Measurements from ENCODE around the gene PDIA2.

PDIA2 gene

GRCh38 chr16:320206-320605 lies 37.2 kb downstream of the PDIA2 start:
- H3K4me3 ChIP-seq (ENCODE audit: low read depth, low read length) = no peak overlapping the region
- no peak for DNase-seq (ENCODE audit: low read depth)
- TF ChIP-seq CTCF (IDR thresholded peaks at IDR 0.05; ENCODE audit: insufficient read depth, low read depth, low read length, missing control alignments) = no peak

GRCh38 chr16:321532-321931 lies 38.6 kb downstream of the PDIA2 start:
- H3K4me3 ChIP-seq (ENCODE audit: low read depth, low read length) = no peak overlapping the region
- no peak for DNase-seq (ENCODE audit: low read depth)
- no peak for TF ChIP-seq CTCF (IDR thresholded peaks at IDR 0.05; ENCODE audit: insufficient read depth, low read depth, low read length, missing control alignments)

GRCh38 chr16:322476-323143 lies 39.6 kb downstream of the PDIA2 start:
- DNase-seq (ENCODE audit: low read depth) = no peak
- TF ChIP-seq CTCF (IDR thresholded peaks at IDR 0.05; ENCODE audit: insufficient read depth, low read depth, low read length, missing control alignments) = no peak
- no peak overlapping the region for H3K4me3 ChIP-seq (ENCODE audit: low read depth, low read length)

- no peak overlapping the region for H3K4me3 ChIP-seq (ENCODE audit: low read depth, low read length)
- no peak for DNase-seq (ENCODE audit: low read depth)
- TF ChIP-seq CTCF (IDR thresholded peaks at IDR 0.05; ENCODE audit: insufficient read depth, low read depth, low read length, missing control alignments) = no peak
Measured at GRCh38 chr16:324201-324450, 41.2 kb downstream of the PDIA2 start.

- DNase-seq (ENCODE audit: low read depth) = peak; percentile 70
- TF ChIP-seq CTCF (IDR thresholded peaks at IDR 0.05; ENCODE audit: insufficient read depth, low read depth, low read length, missing control alignments) = no peak
- peak overlapping the region; percentile 35 for H3K4me3 ChIP-seq (ENCODE audit: low read depth, low read length)
Measured at GRCh38 chr16:324451-325334, 41.7 kb downstream of the PDIA2 start.

GRCh38 chr16:325375-326145 lies 42.6 kb downstream of the PDIA2 start:
- DNase-seq (ENCODE audit: low read depth) = no peak
- no peak for TF ChIP-seq CTCF (IDR thresholded peaks at IDR 0.05; ENCODE audit: insufficient read depth, low read depth, low read length, missing control alignments)
- H3K4me3 ChIP-seq (ENCODE audit: low read depth, low read length) = peak overlapping the region; percentile 35
